Heart right ventricle (tissue), 16 donors: ENCODE measurements around the gene SMYD3. TPM values are rescaled to one million over a fixed set of nuclear protein-coding genes. Genes with fewer than 3 reads are reported as not detected.

Experiments
- ATAC-seq, 8 donors: fragments of 200-7000 bp; cut with Tn5 transposase; one replicate each; pipeline ENCODE4 v1.9.1; 2020; ENCODE audit warnings: mild to moderate bottlenecking in 8 of 8, moderate library complexity in 8 of 8, moderate number of reproducible peaks in 1 of 8
- DNase-seq, 2 donors: peaks; one replicate each; pipeline ENCODE4 v3.0.0-alpha.2; 2020
- H3K27ac ChIP-seq, 10 donors: fragments of 200-600 bp; sonication (generic) in 2 of 10; one replicate each; pipeline versions ENCODE4 v1.5.0 to v1.8.0; 2020 to 2022; ENCODE audit warnings: mild to moderate bottlenecking in 3 of 10
- H3K27me3 ChIP-seq, 7 donors: fragments of 200-600 bp; one replicate each; pipeline ENCODE4 v1.8.0; 2021 to 2022; ENCODE audit warnings: mild to moderate bottlenecking in 2 of 7
- H3K36me3 ChIP-seq, 9 donors: fragments of 200-600 bp; sonication (generic) in 1 of 9; one replicate each; pipeline versions ENCODE4 v1.5.0 to v1.8.0; 2020 to 2022; ENCODE audit warnings: mild to moderate bottlenecking in 2 of 9
- H3K4me1 ChIP-seq, 9 donors: fragments of 200-600 bp; sonication (generic) in 1 of 9; one replicate each; pipeline versions ENCODE4 v1.5.0 to v1.8.0; 2020 to 2022; ENCODE audit warnings: mild to moderate bottlenecking in 4 of 9
- H3K4me3 ChIP-seq, 10 donors: fragments of 200-600 bp; sonication (generic) in 2 of 10; one replicate each; pipeline versions ENCODE4 v1.5.0 to v1.8.0; 2020 to 2022; ENCODE audit warnings: mild to moderate bottlenecking in 7 of 10, moderate library complexity in 2 of 10
- H3K9me3 ChIP-seq, 11 donors: fragments of 200-600 bp in 10 of 11; sonication (generic) in 2 of 11; one replicate each; pipeline versions ENCODE4 v1.5.0 to v1.8.0; 2013 to 2022; ENCODE audit warnings: mild to moderate bottlenecking in 2 of 11, control low read depth in 1 of 11, moderate library complexity in 1 of 11
- CTCF ChIP-seq, 9 donors: fragments of 200-600 bp; sonication (generic) in 2 of 9; IDR thresholded peaks; one replicate each; pipeline versions ENCODE4 v1.5.0 to v1.8.0; 2021 to 2022; ENCODE audit warnings: antibody characterized with exemption in 9 of 9, mild to moderate bottlenecking in 5 of 9, moderate library complexity in 1 of 9
- WGBS, 2 donors: extraction: QIAGEN DNeasy Blood & Tissue Kit; methylation state at CpG; one replicate each; pipeline ENCODE4 v1.1.7; 2013; ENCODE audit warnings: inconsistent platforms in 1 of 2; 5-methylcytosine and 5-hydroxymethylcytosine counted together
- intact Hi-C, 10 donors: fragments of 100-400 bp; cut with DNase I; formaldehyde crosslinking; loops; one replicate each; pipeline versions ENCODE4 v1.11.1 to v1.14.2; 2022
- polyA plus RNA-seq, 2 donors: library from polyadenylated mRNA; stranded (reverse); fragments of 200-250 nt; gene quantifications; one replicate each; pipeline ENCODE4 v1.2.3, GENCODE V29; 2013
- total RNA-seq, 10 donors: library from RNA; stranded (reverse); fragmentation: NEBNext Ultra II Directional in 3 of 10; extraction: Animal tissue kit (Norgen Biotek cat#: 25700) in 3 of 10; gene quantifications; one replicate each; pipeline versions ENCODE4 v1.2.1 to v1.2.4, GENCODE V29; 2021 to 2023
- donor health status: Arrhythmogenic right ventricular cardiomyopathy.
- donor health status: ischemic (EF 13 %, LVEDD 7.1; RV severe dilation, severe dysfunction).
- donor health status: healthy with polysubstance abuse.
- donor health status: DM: no; HTN: yes; CAD: no.
- donor health status: DM: no; HTN: no; CAD: no.
- donor health status: ischemic (EF 25% LVEDD 6.9; RV normal size, moderate dysfunction).
- donor health status: ischemic (EF 25% LVEDD 5.7; RV mildly dilated, moderate dysfunction).
- donor health status: healthy.
- donor health status: DM: yes; HTN: yes; CAD: no.
- donor health status: Ischemic cardiomyopathy.
- donor health status: ischemic (EF 35%, LVEDD 5.7; RV mildly dilated, moderate dysfunction).
- donor health status: nonischemic (EF 11% LVEDD 7.7; RV severe dilation, severe dysfunction).
- donor health status: DM: yes; HTN: yes; CAD: no.
- donor health status: PGD.
- donor health status: ischemic (EF 29% LVEDD 5.4; RV normal size, mild dysfunction).
- donor health status: nonischemic (EF 23%, LVEDD 6.1; RV moderate dilation, normal function).

Gene SMYD3
- total and polyA plus RNA-seq, 12 donors: 5.9 to 13.9 (median 8.1) TPM

- Histone ChIP-seq H3K4me3 (no peak overlapping the region), H3K27ac (no peak overlapping the region), H3K27me3 (no peaks in the 10 kb centered on the region), H3K36me3 (no peaks in the 10 kb centered on the region), H3K9me3 (no peaks in the 10 kb centered on the region), H3K4me1 (peaks cover 0 to under 1% (median 0%) of the 10 kb centered on the region in 9 donors)
- no peak for DNase-seq
- no peak for TF ChIP-seq CTCF (IDR thresholded peaks at IDR 0.05)
- intact Hi-C loops: no loop called here
- 26 to 34% methylated on average over 1 of the region's 1 CpG for WGBS, 2 donors
- ATAC-seq: no peak
Observed at GRCh38 chr1:245901565-245901964, 605.5 kb downstream of the SMYD3 start.

GRCh38 chr1:245901037-245901436, 606.0 kb downstream of the SMYD3 start:
- TF ChIP-seq CTCF (IDR thresholded peaks at IDR 0.05): no peak
- ATAC-seq (no peak), DNase-seq (no peak)
- Histone ChIP-seq H3K27me3 (no peaks in the 10 kb centered on the region), H3K4me1 (peaks cover 0 to 4% (median 0%) of the 10 kb centered on the region in 9 donors), H3K9me3 (no peaks in the 10 kb centered on the region), H3K36me3 (no peaks in the 10 kb centered on the region), H3K4me3 (no peak overlapping the region), H3K27ac (no peak overlapping the region)
- WGBS, 2 donors: 85 to 87% methylated on average over 2 of the region's 2 CpGs
- intact Hi-C loops: no loop called here

GRCh38 chr1:245898581-245898980, 608.5 kb downstream of the SMYD3 start:
- peaks cover 0 to 8% (median 0%) of the 10 kb centered on the region in 11 donors for H3K9me3 ChIP-seq
- no peak for DNase-seq
- no peak overlapping the region for H3K4me3 ChIP-seq
- H3K4me1 ChIP-seq: peaks cover 0 to 4% (median 0%) of the 10 kb centered on the region in 9 donors
- H3K27me3 ChIP-seq: no peaks in the 10 kb centered on the region
- ATAC-seq: no peak
- no peak overlapping the region for H3K27ac ChIP-seq
- no peaks in the 10 kb centered on the region for H3K36me3 ChIP-seq
- TF ChIP-seq CTCF (IDR thresholded peaks at IDR 0.05): no peak
- 95 to 97% methylated on average over 2 of the region's 2 CpGs for WGBS, 2 donors
- intact Hi-C loops: no loop called here

- Histone ChIP-seq H3K36me3 (no peaks in the 10 kb centered on the region), H3K4me3 (no peak overlapping the region), H3K27me3 (no peaks in the 10 kb centered on the region), H3K4me1 (peaks cover 0 to 4% (median 0%) of the 10 kb centered on the region in 9 donors), H3K9me3 (peaks cover 0 to 21% (median 0%) of the 10 kb centered on the region in 11 donors), H3K27ac (no peak overlapping the region)
- no peak for TF ChIP-seq CTCF (IDR thresholded peaks at IDR 0.05)
- 76 to 80% methylated on average over 3 of the region's 3 CpGs for WGBS, 2 donors
- no peak for DNase-seq
- intact Hi-C loops: no loop called here
- ATAC-seq: peak in 1 of 8 donors; percentile 42
Observed at GRCh38 chr1:245896258-245896657, 610.8 kb downstream of the SMYD3 start.
